IMR-90 (cell line): Measurements from ENCODE around the gene ZNF57. TPM values are rescaled to one million over a fixed set of nuclear protein-coding genes. Genes with fewer than 3 reads are reported as not detected.

Experiments
- ATAC-seq: fragments of 200-7000 bp; cut with Tn5 transposase; 2 replicates; pipeline ENCODE4 v1.9.1; 2020; ENCODE audit warnings: low read depth, mild to moderate bottlenecking, moderate library complexity
- BruUV-seq: library from RNA; stranded (reverse); fragments of 400-500 nt; replicated peaks from 2 replicates; lab custom pipeline; 2021; lab: Mats Ljungman, UMichigan
- CTCF ChIA-PET: fragments of 300-600 bp; formaldehyde crosslinking; extraction: SDS; loops from one replicate; lab custom pipeline; 2021; ENCODE audit warnings: antibody characterized with exemption; lab: Yijun Ruan, JAX
- POLR2A ChIA-PET: fragments of 300-600 bp; sonication (Branson Sonifier 250); formaldehyde crosslinking; loops from one replicate; lab custom pipeline; 2022; ENCODE audit warnings: antibody characterized with exemption; ENCODE audit not compliant: unreplicated experiment; lab: Charles Lee
- DNase-seq: peaks from one replicate; pipeline ENCODE4 v3.0.0; 2013
- H2AFZ ChIP-seq: replicated peaks from 2 replicates; pipeline ENCODE3; 2013; ENCODE audit warnings: low read length, mild to moderate bottlenecking; ENCODE audit not compliant: poor library complexity
- H2AK5ac ChIP-seq: 2 replicates; pipeline ENCODE4 v1.6.1; 2013; ENCODE audit warnings: low read depth, low read length, inconsistent platforms
- H2AK9ac ChIP-seq: replicated peaks from 2 replicates; pipeline ENCODE3; 2013; ENCODE audit warnings: mild to moderate bottlenecking, low read depth, low read length, moderate library complexity; ENCODE audit not compliant: poor library complexity
- H2BK120ac ChIP-seq: 2 replicates; pipeline ENCODE4 v1.6.1; 2013; ENCODE audit warnings: low read depth, low read length, inconsistent platforms
- H2BK15ac ChIP-seq: 3 replicates; pipeline ENCODE4 v1.6.1; 2013; ENCODE audit warnings: low read depth, low read length, inconsistent platforms
- H2BK20ac ChIP-seq: 2 replicates; pipeline ENCODE4 v1.6.1; 2013; ENCODE audit warnings: low read depth, mild to moderate bottlenecking, inconsistent platforms, low read length, moderate library complexity
- H2BK5ac ChIP-seq: 2 replicates; pipeline ENCODE4 v1.6.1; 2013; ENCODE audit warnings: mild to moderate bottlenecking, low read depth, low read length, inconsistent platforms; ENCODE audit not compliant: poor library complexity, severe bottlenecking
- H3K14ac ChIP-seq: replicated peaks from 2 replicates; pipeline ENCODE4 v1.6.1; 2013; ENCODE audit warnings: low read depth, low read length, inconsistent platforms
- H3K18ac ChIP-seq: 2 replicates; pipeline ENCODE4 v1.6.1; 2013; ENCODE audit warnings: low read depth, low read length, control low read depth
- H3K23ac ChIP-seq: 2 replicates; pipeline ENCODE4 v1.6.1; 2013; ENCODE audit warnings: low read depth, low read length, inconsistent platforms
- H3K27ac ChIP-seq: 2 replicates; pipeline ENCODE4 v1.5.1; 2013; ENCODE audit warnings: mild to moderate bottlenecking, control low read depth, low read length; ENCODE audit not compliant: insufficient read depth
- H3K27me3 ChIP-seq: 2 replicates; pipeline ENCODE4 v1.6.1; 2013; ENCODE audit warnings: low read length; ENCODE audit not compliant: control insufficient read depth, insufficient read depth
- H3K36me3 ChIP-seq: 2 replicates; pipeline ENCODE4 v1.6.1; 2013; ENCODE audit warnings: low read length, mixed read lengths; ENCODE audit not compliant: control insufficient read depth, insufficient read depth
- H3K4ac ChIP-seq: 2 replicates; pipeline ENCODE4 v1.6.1; 2013; ENCODE audit warnings: low read depth, low read length, inconsistent platforms
- H3K4me1 ChIP-seq: 2 replicates; pipeline ENCODE4 v1.6.1; 2013; ENCODE audit warnings: low read length, mixed read lengths; ENCODE audit not compliant: control insufficient read depth, insufficient read depth
- H3K4me2 ChIP-seq: 2 replicates; pipeline ENCODE4 v1.6.1; 2013; ENCODE audit warnings: low read depth, mild to moderate bottlenecking, control low read depth, low read length, moderate library complexity
- H3K4me3 ChIP-seq: 2 replicates; pipeline ENCODE4 v1.5.1; 2013; ENCODE audit warnings: low read depth, mild to moderate bottlenecking, control low read depth, low read length, moderate library complexity; ENCODE audit not compliant: insufficient read depth
- H3K56ac ChIP-seq: 2 replicates; pipeline ENCODE4 v1.6.1; 2013; ENCODE audit warnings: low read length, inconsistent platforms; ENCODE audit not compliant: insufficient read depth; ENCODE audit errors: extremely low read depth
- H3K79me1 ChIP-seq, 2 experiments: 2 replicates each; pipeline ENCODE4 v1.6.1; 2013; ENCODE audit warnings: low read length in 2 of 2, inconsistent platforms in 1 of 2, low read depth in 1 of 2
- H3K9ac ChIP-seq: 2 replicates; pipeline ENCODE4 v1.6.1; 2013; ENCODE audit warnings: low read depth, low read length, control low read depth
- H3K9me1 ChIP-seq: 2 replicates; pipeline ENCODE4 v1.6.1; 2013; ENCODE audit warnings: low read length, inconsistent platforms; ENCODE audit not compliant: insufficient read depth
- H3K9me3 ChIP-seq: 2 replicates; pipeline ENCODE4 v1.6.1; 2013; ENCODE audit warnings: low read length; ENCODE audit not compliant: control insufficient read depth, insufficient read depth
- H4K20me1 ChIP-seq: 2 replicates; pipeline ENCODE4 v1.6.1; 2013; ENCODE audit warnings: low read length, inconsistent platforms; ENCODE audit not compliant: insufficient read depth
- H4K5ac ChIP-seq: 2 replicates; pipeline ENCODE4 v1.6.1; 2013; ENCODE audit warnings: mild to moderate bottlenecking, low read depth, low read length, control low read depth
- H4K8ac ChIP-seq, 2 experiments: 2 replicates each; pipeline ENCODE4 v1.6.1; 2013; ENCODE audit warnings: low read depth in 2 of 2, low read length in 2 of 2, control low read depth in 1 of 2, inconsistent platforms in 1 of 2
- H4K91ac ChIP-seq: 2 replicates; pipeline ENCODE4 v1.6.1; 2013; ENCODE audit warnings: low read depth, low read length, inconsistent platforms; ENCODE audit not compliant: insufficient read depth
- BHLHE40 ChIP-seq: fragments of 150-350 bp; IDR thresholded peaks from 2 replicates; pipeline ENCODE4 v1.6.1; 2016; ENCODE audit warnings: mild to moderate bottlenecking, low read depth, low read length
- CEBPB ChIP-seq: IDR thresholded peaks from 2 replicates; pipeline ENCODE4 v1.6.1; 2012; ENCODE audit warnings: low read depth, low read length, improper control_type of control experiment
- CHD1 ChIP-seq: IDR thresholded peaks from 2 replicates; pipeline ENCODE4 v1.6.1; 2012; ENCODE audit warnings: low read depth, low read length, improper control_type of control experiment
- ELK1 ChIP-seq: fragments of 150-350 bp; IDR thresholded peaks from 2 replicates; pipeline ENCODE4 v1.6.1; 2016; ENCODE audit warnings: low read depth, mild to moderate bottlenecking, low read length, moderate library complexity, borderline replicate concordance
- MAFK ChIP-seq: IDR thresholded peaks from 2 replicates; pipeline ENCODE4 v1.6.1; 2012; ENCODE audit warnings: low read depth, low read length, improper control_type of control experiment
- MAZ ChIP-seq: IDR thresholded peaks from 2 replicates; pipeline ENCODE4 v1.6.1; 2012; ENCODE audit warnings: low read depth, mild to moderate bottlenecking, low read length, improper control_type of control experiment, moderate library complexity, borderline replicate concordance
- NFE2L2 ChIP-seq: fragments of 150-350 bp; IDR thresholded peaks from 2 replicates; pipeline ENCODE4 v1.6.1; 2016; ENCODE audit warnings: low read depth, mild to moderate bottlenecking, low read length
- RAD21 ChIP-seq: IDR thresholded peaks from 2 replicates; pipeline ENCODE4 v1.6.1; 2012; ENCODE audit warnings: low read length, improper control_type of control experiment
- RCOR1 ChIP-seq: IDR thresholded peaks from 2 replicates; pipeline ENCODE4 v1.6.1; 2012; ENCODE audit warnings: mild to moderate bottlenecking, low read length, improper control_type of control experiment; ENCODE audit not compliant: insufficient replicate concordance
- WGBS, 2 experiments: methylation state at CpG; one replicate each; pipeline versions ENCODE4 v1.1.5 to v1.1.7; 2013; ENCODE audit warnings: missing lambda C conversion rate in 2 of 2; ENCODE audit not compliant: insufficient read length in 1 of 2; ENCODE audit errors: extremely low coverage in 2 of 2; 5-methylcytosine and 5-hydroxymethylcytosine counted together
- dilution Hi-C: fragments of 300-500 bp; cut with HindIII; formaldehyde crosslinking; loops from one replicate; pipeline ENCODE4 v1.14.3; 2018; ENCODE audit warnings: low sequenced_read_pairs; ENCODE audit not compliant: unreplicated experiment
- in situ Hi-C: fragments of 300-500 bp; cut with MboI; formaldehyde crosslinking; loops from 3 replicates; pipeline ENCODE4 v1.14.3; 2019; ENCODE audit warnings: low sequenced_read_pairs, inconsistent platforms, mixed read lengths
- intact Hi-C: fragments of 100-400 bp; cut with micrococcal nuclease; formaldehyde crosslinking; loops from 2 replicates; pipeline ENCODE4 v1.10.0; 2022
- polyA plus RNA-seq, 3 experiments: library from polyadenylated mRNA; depleted of rRNA; stranded (reverse); fragments of >200 nt; gene quantifications; 2 replicates each; pipeline ENCODE4 v1.2.3, GENCODE V29; 2012; ENCODE audit warnings: low replicate concordance in 1 of 3
- total RNA-seq: library from RNA; depleted of rRNA; stranded (reverse); fragments of >200 nt; gene quantifications from 2 replicates; pipeline ENCODE4 v1.2.3, GENCODE V29; 2012

ZNF57 gene
- total and polyA plus RNA-seq, 2 of the 4 experiments (the other 2 are of a cell fraction) = 2.2 to 8.6 TPM

- POLR2A ChIA-PET = no interaction called here
- in situ Hi-C loops = loop anchor here (10.0 kb wide), 1 partner anchor 203 kb away; no protein-coding TSS in a partner anchor
- dilution Hi-C loops = no loop called here
- Histone ChIP-seq H2BK15ac (no peak within 1 kb of the TSS), H2AFZ (no peak within 1 kb of the TSS), H3K18ac (no peak within 1 kb of the TSS), H3K4me1 (no peaks in the 10 kb centered on the region), H3K4me2 (no peak within 1 kb of the TSS), H3K4me3 (no peak within 1 kb of the TSS), H2BK120ac (no peak within 1 kb of the TSS), H3K9me1 (no peaks in the 10 kb centered on the region), H4K5ac (no peak within 1 kb of the TSS), H3K9ac (no peak within 1 kb of the TSS), H2AK9ac (no peak within 1 kb of the TSS), H3K27me3 (no peaks in the 10 kb centered on the region), H3K79me1 (no peaks in the 10 kb centered on the region), H4K91ac (no peak within 1 kb of the TSS), H3K23ac (no peak within 1 kb of the TSS), H4K20me1 (no peaks in the 10 kb centered on the region), H3K4ac (no peak within 1 kb of the TSS), H2AK5ac (no peak within 1 kb of the TSS), H3K27ac (no peak within 1 kb of the TSS), H4K8ac (no peak within 1 kb of the TSS), H2BK20ac (no peak within 1 kb of the TSS), H3K14ac (no peak within 1 kb of the TSS), H3K36me3 (no peaks in the 10 kb centered on the region), H3K56ac (no peak within 1 kb of the TSS), H2BK5ac (no peak within 1 kb of the TSS), H3K9me3 (peaks cover 8% of the 10 kb centered on the region; the same call in 1 of the 2 replicates)
- DNase-seq = no peak
- intact Hi-C loops = no loop called here
- CTCF ChIA-PET = no interaction called here
- TF ChIP-seq BHLHE40 = no peak
- TF ChIP-seq RAD21 = no peak
- no peak for TF ChIP-seq CHD1
- TF ChIP-seq MAZ = no peak
- TF ChIP-seq CEBPB = no peak
- TF ChIP-seq ELK1 = no peak
- no peak for TF ChIP-seq RCOR1
- TF ChIP-seq NFE2L2 = no peak
- TF ChIP-seq MAFK = no peak
- WGBS, 2 experiments = 57% methylated on average over 12 of the region's 36 CpGs; no CpG with 5 or more reads in 1 of the 2 experiments
- no TSS peak for BruUV-seq
- ATAC-seq = no peak
Measured at GRCh38 chr19:2867025-2867991, 33.4 kb upstream of the ZNF57 start, which contains the start of gene ZNF556. Gene ZNF556 (plus strand): TSS chr19:2867335. CDS start chr19:2867422, 87 bp downstream.
